K562 (cell line): ENCODE results near the gene CNPY4.

Experiments used
- CHD1 ChIP-seq: fragments of 200-600 bp; sonication (generic); IDR thresholded peaks from one replicate; pipeline ENCODE4 v1.6.1; 2012; ENCODE audit warnings: mild to moderate bottlenecking, moderate library complexity, low read length, inconsistent platforms
- KDM4B ChIP-seq, 2 experiments: fragments of 450-650 bp in 1 of 2; sonication (generic) in 1 of 2; IDR thresholded peaks; 2 replicates each; pipeline ENCODE4 v1.6.1; 2016 to 2017; ENCODE audit warnings: borderline replicate concordance in 2 of 2, antibody characterized with exemption in 1 of 2, low read depth in 1 of 2, mild to moderate bottlenecking in 1 of 2
- TF ChIP-seq, protein P1 (sequence below): fragments of 450-650 bp; formaldehyde crosslinking; IDR thresholded peaks from 2 replicates; pipeline ENCODE4 v1.4.0; 2020; ENCODE audit warnings: mild to moderate bottlenecking, moderate library complexity

DNA sequence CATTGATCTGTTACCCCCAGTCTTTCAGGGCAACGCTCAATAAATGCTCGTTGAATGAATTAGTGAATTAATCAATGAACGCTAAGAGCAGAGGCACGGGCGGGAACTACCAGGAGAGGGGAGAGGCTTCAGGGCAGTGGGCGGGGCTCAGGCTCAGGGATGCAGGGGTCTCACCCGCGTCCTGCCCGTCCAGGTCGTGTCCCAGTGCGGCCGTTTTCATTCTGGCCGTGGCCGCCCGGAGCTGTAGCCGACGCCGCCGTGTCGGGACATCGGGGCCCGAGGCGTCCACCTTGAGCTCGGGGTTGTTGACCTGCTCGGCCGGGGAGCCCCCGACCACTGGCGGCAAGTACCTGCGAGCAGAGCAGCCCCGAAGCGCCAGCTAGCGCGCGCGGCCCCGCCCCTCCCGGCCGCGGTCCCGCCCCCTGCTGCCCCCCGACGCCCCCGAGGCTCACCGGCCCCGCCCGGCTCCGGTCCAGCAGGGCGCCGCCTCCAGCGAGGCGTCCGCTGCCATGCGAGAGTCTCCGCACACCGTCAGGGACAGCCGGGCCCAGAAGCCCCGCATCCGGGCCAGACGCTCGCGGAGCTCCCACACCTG is 51.8 kb downstream of the CNPY4 start:
- TF ChIP-seq KDM4B (IDR thresholded peaks at IDR 0.05; ENCODE audit: borderline replicate concordance in 2 of 2, low read depth in 1 of 2) = no peak
- no peak for TF ChIP-seq CHD1
- TF ChIP-seq, protein P1, sequence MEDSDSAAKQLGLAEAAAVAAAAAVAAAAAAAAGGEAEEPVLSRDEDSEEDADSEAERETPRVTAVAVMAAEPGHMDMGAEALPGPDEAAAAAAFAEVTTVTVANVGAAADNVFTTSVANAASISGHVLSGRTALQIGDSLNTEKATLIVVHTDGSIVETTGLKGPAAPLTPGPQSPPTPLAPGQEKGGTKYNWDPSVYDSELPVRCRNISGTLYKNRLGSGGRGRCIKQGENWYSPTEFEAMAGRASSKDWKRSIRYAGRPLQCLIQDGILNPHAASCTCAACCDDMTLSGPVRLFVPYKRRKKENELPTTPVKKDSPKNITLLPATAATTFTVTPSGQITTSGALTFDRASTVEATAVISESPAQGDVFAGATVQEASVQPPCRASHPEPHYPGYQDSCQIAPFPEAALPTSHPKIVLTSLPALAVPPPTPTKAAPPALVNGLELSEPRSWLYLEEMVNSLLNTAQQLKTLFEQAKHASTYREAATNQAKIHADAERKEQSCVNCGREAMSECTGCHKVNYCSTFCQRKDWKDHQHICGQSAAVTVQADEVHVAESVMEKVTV = no peak
